Right cardiac atrium (tissue), 5 donors: ENCODE data around the gene GPC6. TPM values are rescaled to one million over a fixed set of nuclear protein-coding genes. Genes with fewer than 3 reads are reported as not detected.

ENCODE experiments used
- ATAC-seq, 2 donors: fragments of 200-7000 bp; cut with Tn5 transposase; one replicate each; pipeline versions ENCODE4 v1.8.0 to v1.9.1; 2020; ENCODE audit warnings: moderate library complexity in 2 of 2, mild to moderate bottlenecking in 1 of 2
- DNase-seq, 3 donors: peaks; one replicate each; pipeline ENCODE4 v3.0.0-alpha.2; 2020
- H3K27ac ChIP-seq: one replicate; pipeline ENCODE4 v1.5.1; 2013; ENCODE audit warnings: mild to moderate bottlenecking, low read length, control low read depth, moderate library complexity
- H3K27me3 ChIP-seq: one replicate; pipeline ENCODE4 v1.6.1; 2013; ENCODE audit not compliant: control insufficient read depth, insufficient read depth
- H3K4me1 ChIP-seq: one replicate; pipeline ENCODE4 v1.6.1; 2013; ENCODE audit warnings: low read length; ENCODE audit not compliant: control insufficient read depth, insufficient read depth
- H3K4me3 ChIP-seq: one replicate; pipeline ENCODE4 v1.5.1; 2013; ENCODE audit warnings: low read length, control low read depth
- H3K9me3 ChIP-seq: one replicate; pipeline ENCODE4 v1.6.1; 2013; ENCODE audit warnings: low read length; ENCODE audit not compliant: control insufficient read depth
- WGBS: extraction: QIAGEN DNeasy Blood & Tissue Kit; methylation state at CpG from one replicate; pipeline ENCODE4 v1.1.7; 2013; 5-methylcytosine and 5-hydroxymethylcytosine counted together
- intact Hi-C, 4 donors: fragments of 100-400 bp; cut with DNase I; formaldehyde crosslinking; loops; one replicate each; pipeline versions ENCODE4 v1.11.0 to v1.14.0; 2022 to 2023
- polyA plus RNA-seq: library from polyadenylated mRNA; stranded (reverse); fragments of 200-250 nt; gene quantifications from one replicate; pipeline ENCODE4 v1.2.3, GENCODE V29; 2013
- total RNA-seq, 4 donors: library from RNA; stranded (reverse); fragmentation: NEBNext Ultra II Directional; extraction: Animal tissue kit (Norgen Biotek cat#: 25700); gene quantifications; one replicate each; pipeline ENCODE4 v1.2.1, GENCODE V29; 2021
- donor health status: healthy with polysubstance abuse.
- donor health status: DM: no; HTN: yes; CAD: no.
- donor health status: DM: no; HTN: no; CAD: no.
- donor health status: DM: no; HTN: yes; CAD: no; lungs with severe emphysema.
- donor health status: DM: yes; HTN: yes; CAD: no.

The GPC6 gene
- total and polyA plus RNA-seq, 5 donors: 1.5 to 11.0 (median 5.3) TPM

GRCh38 chr13:93511011-93511410 is 284.4 kb downstream of the GPC6 start:
- H3K4me1 ChIP-seq: no peaks in the 10 kb centered on the region
- H3K27me3 ChIP-seq: no peaks in the 10 kb centered on the region
- no peak for DNase-seq
- no peaks in the 10 kb centered on the region for H3K9me3 ChIP-seq
- intact Hi-C loops: no loop called here
- no peak overlapping the region for H3K4me3 ChIP-seq
- no peak overlapping the region for H3K27ac ChIP-seq
- no peak for ATAC-seq
- 49% methylated on average over 2 of the region's 2 CpGs for WGBS

DNA sequence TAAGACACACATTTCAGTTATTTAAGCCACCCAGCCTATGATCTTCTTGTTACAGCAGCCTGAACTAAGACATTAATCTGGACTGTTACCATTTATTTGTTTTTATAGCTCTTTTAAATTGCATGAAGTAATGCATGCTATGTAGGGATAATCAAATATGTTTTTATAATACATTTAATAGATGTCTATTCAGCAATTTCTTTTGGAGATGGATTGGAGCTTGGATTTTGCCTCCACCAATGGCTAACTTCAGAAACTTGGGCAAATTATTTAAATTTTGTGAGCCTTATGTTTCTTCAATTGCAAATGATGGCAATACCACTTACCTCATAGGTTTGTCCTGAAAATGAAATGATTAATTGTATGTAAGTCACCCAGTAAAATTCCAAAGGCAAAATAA is 288.7 kb downstream of the GPC6 start:
- Histone ChIP-seq H3K4me3 (no peak overlapping the region), H3K27me3 (no peaks in the 10 kb centered on the region), H3K4me1 (no peaks in the 10 kb centered on the region), H3K27ac (no peak overlapping the region), H3K9me3 (no peaks in the 10 kb centered on the region)
- intact Hi-C loops: no loop called here
- DNase-seq (no peak), ATAC-seq (no peak)

GRCh38 chr13:93517658-93518057 is 291.1 kb downstream of the GPC6 start:
- DNase-seq (no peak), ATAC-seq (no peak)
- Histone ChIP-seq H3K4me1 (no peaks in the 10 kb centered on the region), H3K4me3 (no peak overlapping the region), H3K9me3 (no peaks in the 10 kb centered on the region), H3K27ac (no peak overlapping the region), H3K27me3 (no peaks in the 10 kb centered on the region)
- intact Hi-C loops: no loop called here

DNA sequence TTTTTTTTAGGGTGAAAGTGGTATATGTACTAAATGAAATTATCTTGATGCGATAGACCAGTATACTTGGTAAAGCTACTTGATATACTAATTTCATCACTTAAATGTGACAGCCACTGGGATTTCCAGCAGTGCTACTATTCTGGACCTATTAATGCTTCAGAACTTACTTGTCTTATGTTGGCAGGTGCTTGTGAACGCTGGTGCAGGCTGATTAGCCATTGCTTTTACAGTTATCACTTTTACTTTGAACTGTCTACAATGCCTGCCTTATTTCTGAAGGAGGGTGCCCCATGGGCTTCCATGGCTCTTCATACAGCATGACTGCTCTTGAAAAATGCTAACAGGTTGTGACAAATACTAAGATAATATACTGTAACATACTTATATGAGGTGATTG is 294.7 kb downstream of the GPC6 start:
- Histone ChIP-seq H3K9me3 (no peaks in the 10 kb centered on the region), H3K27me3 (no peaks in the 10 kb centered on the region), H3K4me1 (no peaks in the 10 kb centered on the region), H3K4me3 (no peak overlapping the region), H3K27ac (no peak overlapping the region)
- DNase-seq: no peak
- intact Hi-C loops: no loop called here
- no peak for ATAC-seq
- WGBS: 58% methylated on average over 2 of the region's 2 CpGs

DNA sequence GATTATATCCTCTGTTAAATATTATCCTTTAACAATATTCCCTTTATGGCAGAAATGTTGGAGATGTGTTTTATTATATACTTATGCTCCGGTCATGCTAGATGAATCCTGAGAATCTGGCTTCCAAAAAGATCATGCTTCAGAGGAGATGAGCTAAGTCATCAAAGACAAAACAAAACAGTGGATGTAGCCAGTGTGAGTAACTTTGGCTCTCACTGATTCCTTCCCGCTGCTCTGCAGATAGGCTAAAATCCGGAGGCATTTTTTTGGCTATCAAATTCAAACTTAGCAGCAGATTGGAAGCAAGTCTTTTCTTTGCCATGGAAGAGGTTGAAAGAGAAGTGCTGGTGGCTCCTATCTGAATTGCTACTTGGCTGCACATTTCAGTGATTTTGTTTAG is 295.9 kb downstream of the GPC6 start:
- H3K4me1 ChIP-seq: no peaks in the 10 kb centered on the region
- H3K4me3 ChIP-seq: no peak overlapping the region
- H3K9me3 ChIP-seq: no peaks in the 10 kb centered on the region
- ATAC-seq (no peak), DNase-seq (no peak)
- H3K27me3 ChIP-seq: no peaks in the 10 kb centered on the region
- intact Hi-C loops: no loop called here
- H3K27ac ChIP-seq: no peak overlapping the region
- WGBS: 43% methylated on average over 3 of the region's 3 CpGs

DNA sequence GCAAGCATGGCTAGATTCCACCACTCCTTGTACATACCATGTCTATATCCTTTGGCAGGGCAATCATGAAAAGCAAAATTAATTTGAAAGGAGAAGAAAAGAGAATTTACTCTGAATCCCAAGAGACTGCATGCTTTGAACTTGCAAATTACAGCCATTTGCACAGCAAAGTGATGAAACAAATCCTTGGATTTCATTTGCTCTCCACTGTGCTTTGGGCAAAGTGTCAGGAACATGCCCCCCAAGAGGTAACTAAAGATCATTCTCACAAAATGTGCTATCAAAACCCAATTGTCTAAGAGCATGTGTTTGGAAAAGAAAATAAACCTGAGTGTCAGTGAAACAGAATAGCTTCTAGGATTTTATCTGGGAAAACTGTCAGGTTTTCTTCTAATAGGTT is 298.5 kb downstream of the GPC6 start:
- Histone ChIP-seq H3K27ac (no peak overlapping the region), H3K4me3 (no peak overlapping the region), H3K4me1 (no peaks in the 10 kb centered on the region), H3K9me3 (no peaks in the 10 kb centered on the region), H3K27me3 (no peaks in the 10 kb centered on the region)
- intact Hi-C loops: no loop called here
- no peak for DNase-seq
- ATAC-seq: no peak

DNA sequence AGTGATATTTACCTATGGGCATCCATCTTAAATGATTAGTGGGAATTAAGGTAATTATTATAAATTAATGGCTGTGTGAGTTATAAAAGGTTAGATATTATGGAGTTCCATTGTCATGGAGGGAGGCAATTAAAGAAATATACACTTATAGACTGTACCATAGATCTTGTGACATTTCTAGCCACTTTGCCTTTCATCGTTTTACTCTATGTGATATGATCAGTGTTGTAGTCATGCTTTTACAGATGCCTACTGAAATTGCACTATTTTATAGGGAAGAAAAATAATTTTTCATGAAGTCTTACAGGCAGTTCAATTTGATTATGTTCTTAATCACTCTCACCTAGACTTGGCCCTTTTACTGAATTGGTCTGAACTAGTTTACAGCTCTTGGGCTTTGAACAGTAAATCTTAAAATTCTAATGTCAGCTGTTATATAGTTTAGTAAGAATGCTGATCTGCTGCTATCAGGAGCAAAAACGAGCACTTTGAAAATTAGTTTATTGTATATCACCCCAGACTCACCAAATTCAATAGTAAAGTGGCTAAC is 301.2 kb downstream of the GPC6 start:
- H3K27me3 ChIP-seq: no peaks in the 10 kb centered on the region
- H3K27ac ChIP-seq: no peak overlapping the region
- H3K9me3 ChIP-seq: no peaks in the 10 kb centered on the region
- DNase-seq: no peak
- H3K4me3 ChIP-seq: no peak overlapping the region
- H3K4me1 ChIP-seq: no peaks in the 10 kb centered on the region
- intact Hi-C loops: no loop called here
- no peak for ATAC-seq
- WGBS: 69% methylated on average over 2 of the region's 2 CpGs

- 82% methylated on average over 2 of the region's 2 CpGs for WGBS
- H3K27me3 ChIP-seq: no peaks in the 10 kb centered on the region
- no peak for DNase-seq
- no peak for ATAC-seq
- intact Hi-C loops: no loop called here
- no peak overlapping the region for H3K27ac ChIP-seq
- no peak overlapping the region for H3K4me3 ChIP-seq
- H3K4me1 ChIP-seq: no peaks in the 10 kb centered on the region
- H3K9me3 ChIP-seq: no peaks in the 10 kb centered on the region
Observed at GRCh38 chr13:93529961-93530360, 303.4 kb downstream of the GPC6 start.

DNA sequence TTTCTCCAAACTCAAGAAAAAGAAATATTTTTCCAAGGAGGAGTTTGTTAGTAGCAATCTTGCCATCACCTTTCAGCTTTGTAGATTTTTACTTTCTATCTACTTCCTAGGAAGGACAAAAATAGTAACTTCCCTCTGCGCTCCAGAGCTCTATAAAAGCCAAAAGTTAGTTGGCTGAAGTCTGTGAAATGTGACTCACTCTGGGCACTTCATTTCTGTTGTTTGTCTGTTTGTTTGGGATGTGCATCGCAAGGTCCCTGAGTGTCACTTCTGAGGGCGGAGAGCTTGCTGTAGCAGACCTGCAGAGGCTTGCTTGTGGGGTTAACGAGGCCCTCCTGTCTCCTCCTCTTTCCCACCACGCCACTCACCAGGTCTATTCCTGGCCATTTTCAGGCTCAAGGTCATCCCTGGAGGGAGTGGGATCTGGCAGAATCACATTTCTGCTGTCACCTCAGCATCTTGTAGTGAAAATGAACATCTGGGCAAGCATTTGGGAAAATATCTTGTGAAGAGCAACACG is 307.6 kb downstream of the GPC6 start:
- no peak for DNase-seq
- 39% methylated on average over 6 of the region's 6 CpGs for WGBS

DNA sequence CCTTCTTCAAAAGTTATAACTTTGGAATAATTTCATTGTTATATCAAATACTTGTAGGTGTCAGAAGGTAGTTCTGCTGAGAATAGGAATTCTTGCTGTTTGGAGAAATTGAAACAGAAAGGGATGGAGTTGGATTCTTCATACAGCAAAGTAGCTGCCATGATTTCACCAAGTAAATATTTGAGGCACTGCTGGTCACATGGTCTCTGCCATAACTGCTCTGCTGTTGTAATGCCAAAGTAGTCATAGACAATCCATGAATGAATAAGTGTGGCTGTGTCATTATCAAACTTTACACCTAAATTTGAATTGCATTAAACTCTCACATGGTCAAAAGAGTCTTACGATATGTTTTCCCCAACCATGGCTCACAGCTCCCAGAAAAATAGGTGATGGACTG is 308.6 kb downstream of the GPC6 start:
- Histone ChIP-seq H3K9me3 (no peaks in the 10 kb centered on the region), H3K4me3 (no peak overlapping the region), H3K4me1 (no peaks in the 10 kb centered on the region), H3K27ac (no peak overlapping the region), H3K27me3 (no peaks in the 10 kb centered on the region)
- 92% methylated on average over 1 of the region's 1 CpG for WGBS
- DNase-seq (no peak), ATAC-seq (no peak)
- intact Hi-C loops: no loop called here

More for the DNA sequence above, 307.6 kb downstream of the GPC6 start:
- Histone ChIP-seq H3K4me3 (no peak overlapping the region), H3K4me1 (no peaks in the 10 kb centered on the region), H3K9me3 (no peaks in the 10 kb centered on the region), H3K27me3 (no peaks in the 10 kb centered on the region), H3K27ac (no peak overlapping the region)
- intact Hi-C loops: no loop called here
- ATAC-seq: peak in 1 of 2 donors; percentile 52

DNA sequence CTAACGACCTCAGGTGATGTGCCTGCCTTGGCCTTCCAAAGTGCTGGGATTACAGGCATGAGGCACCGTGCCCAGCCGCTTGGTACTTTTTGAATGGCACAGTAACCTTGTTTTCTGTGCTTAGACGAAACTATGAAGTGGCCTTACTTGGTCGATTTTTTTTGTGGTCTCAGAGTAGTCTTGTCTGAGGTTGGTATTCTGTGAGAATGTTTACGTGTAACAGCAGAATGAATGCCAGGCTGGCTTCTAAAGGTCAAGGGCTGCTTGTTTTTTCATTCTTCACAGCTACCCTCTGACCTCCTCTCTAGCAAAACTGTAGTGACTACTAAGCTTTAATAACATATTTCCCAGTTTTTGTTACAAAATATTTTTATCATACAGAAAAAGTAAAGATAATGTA is 313.3 kb downstream of the GPC6 start:
- ATAC-seq: no peak
- Histone ChIP-seq H3K4me3 (no peak overlapping the region), H3K27me3 (no peaks in the 10 kb centered on the region), H3K4me1 (no peaks in the 10 kb centered on the region), H3K9me3 (no peaks in the 10 kb centered on the region), H3K27ac (no peak overlapping the region)
- 88% methylated on average over 6 of the region's 6 CpGs for WGBS
- intact Hi-C loops: no loop called here
- no peak for DNase-seq

DNA sequence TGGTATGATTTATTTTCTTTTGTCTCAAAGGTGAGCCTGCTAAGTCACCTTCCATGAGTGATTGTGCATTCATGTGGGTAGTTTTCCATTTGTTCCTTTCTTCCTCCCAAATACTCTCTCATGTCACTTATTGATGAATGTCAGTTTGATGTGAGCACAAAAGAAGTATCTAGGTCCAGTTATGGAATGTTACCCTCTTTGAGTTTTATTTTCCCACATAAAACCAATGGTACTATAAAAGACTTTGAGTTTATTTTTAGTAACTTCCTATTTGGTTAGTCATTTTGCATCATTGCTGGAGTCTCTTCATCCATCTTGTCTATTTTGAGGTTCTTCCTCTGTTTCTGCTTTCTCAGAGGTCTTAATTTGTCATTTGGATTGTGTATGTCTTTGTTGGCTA is 321.3 kb downstream of the GPC6 start:
- DNase-seq: no peak
- Histone ChIP-seq H3K4me1 (no peaks in the 10 kb centered on the region), H3K27me3 (no peaks in the 10 kb centered on the region), H3K9me3 (no peaks in the 10 kb centered on the region), H3K4me3 (no peak overlapping the region), H3K27ac (no peak overlapping the region)
- no peak for ATAC-seq
- intact Hi-C loops: no loop called here
